ENCODE measurements around the gene MS4A4E. TPM values are rescaled to one million over a fixed set of nuclear protein-coding genes. Genes with fewer than 3 reads are reported as not detected.
"Not testable (repeated sequence)": the region's sequence is repeated elsewhere in the genome, so short reads cannot be mapped to it uniquely, and the experiment has no call there.

The MS4A4E gene
- total RNA-seq, 1 donor from 2014 or later: not detected

GRCh38 chr11:60175860-60176275 is 67.1 kb downstream of the MS4A4E start:
- no peak for DNase-seq (ENCODE audit: low spot score)

GRCh38 chr11:60172011-60172410 is 70.9 kb downstream of the MS4A4E start:
- no peak for DNase-seq (ENCODE audit: low spot score)

DNA sequence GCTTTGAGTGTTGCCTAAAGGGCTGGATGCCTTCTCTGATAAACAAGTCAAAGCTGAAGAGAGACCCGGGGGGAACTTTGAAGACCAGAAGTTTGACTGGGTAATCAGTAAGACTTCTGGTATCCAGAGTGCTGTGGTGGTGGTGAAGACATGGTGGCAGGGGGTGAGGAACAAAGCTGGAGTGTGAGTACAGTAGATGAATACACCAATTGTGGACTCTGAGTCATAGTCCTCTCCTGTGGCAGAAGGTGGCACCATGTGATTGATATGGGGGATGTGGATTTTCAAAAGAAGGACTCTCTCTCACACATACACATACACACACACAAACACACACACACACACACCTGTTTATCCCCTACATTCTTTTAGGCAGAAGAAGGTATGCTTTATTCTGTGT is 72.4 kb downstream of the MS4A4E start:
- no peak for DNase-seq (ENCODE audit: low spot score)

DNA sequence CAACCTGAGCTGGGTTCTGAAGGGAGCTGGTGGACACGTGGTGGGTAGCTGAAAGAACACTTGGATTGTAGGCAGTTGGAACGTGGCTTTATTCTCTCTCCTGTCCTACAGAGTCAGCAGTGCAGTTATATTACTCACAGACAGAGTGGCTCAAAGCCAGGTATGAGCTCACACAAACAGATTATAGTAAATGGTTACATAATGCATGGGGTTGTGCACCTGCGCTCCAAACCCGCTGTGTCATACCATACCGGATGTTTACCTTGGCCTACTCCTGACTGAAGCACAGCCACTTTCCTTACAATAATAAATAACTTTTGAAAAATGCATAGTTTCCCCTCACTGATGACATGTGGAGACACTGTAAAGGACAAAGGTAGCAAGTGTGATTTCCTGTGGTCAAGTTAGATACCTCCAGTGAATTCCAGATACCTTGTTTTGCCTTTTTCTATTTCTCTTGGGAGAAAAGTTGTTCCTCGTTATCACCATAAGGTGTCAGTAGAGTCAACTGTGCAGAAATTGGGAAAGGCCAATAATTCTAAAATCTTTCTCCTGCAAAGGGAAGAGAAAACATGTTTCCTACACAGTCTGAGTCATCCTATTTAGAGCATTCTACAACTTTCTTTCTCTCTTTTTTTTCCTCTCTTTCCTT is 73.5 kb downstream of the MS4A4E start:
- DNase-seq (ENCODE audit: low spot score): no peak

DNA sequence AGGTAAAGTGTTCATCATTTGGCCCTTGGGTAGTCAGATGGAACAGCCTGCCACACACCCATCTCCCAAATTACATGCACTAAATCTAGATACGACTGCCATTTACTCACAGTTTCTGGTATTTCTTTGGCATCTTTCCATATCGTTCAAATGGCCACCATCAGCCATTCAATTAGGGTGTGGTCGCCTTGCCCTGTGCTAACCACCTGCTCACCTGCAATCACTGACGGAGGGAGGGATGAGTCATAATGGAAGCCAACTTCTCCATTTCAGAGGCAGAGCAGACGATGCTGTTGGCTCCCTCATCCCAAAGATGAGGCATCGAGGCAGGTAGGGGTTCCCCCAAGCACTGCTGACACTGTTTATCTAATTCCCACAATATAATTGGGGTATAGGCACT is 74.6 kb downstream of the MS4A4E start:
- DNase-seq (ENCODE audit: low spot score): no peak

GRCh38 chr11:60165951-60166350 is 77.0 kb downstream of the MS4A4E start:
- DNase-seq (ENCODE audit: low spot score): no peak

DNA sequence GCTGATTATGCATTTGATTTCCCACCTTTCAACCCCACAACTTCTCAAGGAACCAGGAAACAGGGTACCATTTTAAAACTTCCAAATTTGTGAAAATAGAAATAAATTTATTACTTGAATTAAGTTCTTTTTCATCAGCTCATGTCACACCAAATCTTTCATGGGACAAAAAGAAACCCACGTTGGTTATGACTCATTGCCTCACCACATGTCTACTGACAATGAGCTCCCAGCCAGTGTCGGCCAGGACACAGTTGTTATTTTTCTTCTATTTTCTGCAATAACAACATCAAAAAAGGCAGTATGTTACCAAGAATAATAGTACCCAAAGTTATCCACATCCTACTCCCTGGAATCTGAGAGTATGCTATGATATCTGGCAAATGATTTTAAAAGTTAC is 77.4 kb downstream of the MS4A4E start:
- no peak for DNase-seq (ENCODE audit: low spot score)

GRCh38 chr11:60164550-60165075 is 78.3 kb downstream of the MS4A4E start:
- DNase-seq (ENCODE audit: low spot score): no peak

DNA sequence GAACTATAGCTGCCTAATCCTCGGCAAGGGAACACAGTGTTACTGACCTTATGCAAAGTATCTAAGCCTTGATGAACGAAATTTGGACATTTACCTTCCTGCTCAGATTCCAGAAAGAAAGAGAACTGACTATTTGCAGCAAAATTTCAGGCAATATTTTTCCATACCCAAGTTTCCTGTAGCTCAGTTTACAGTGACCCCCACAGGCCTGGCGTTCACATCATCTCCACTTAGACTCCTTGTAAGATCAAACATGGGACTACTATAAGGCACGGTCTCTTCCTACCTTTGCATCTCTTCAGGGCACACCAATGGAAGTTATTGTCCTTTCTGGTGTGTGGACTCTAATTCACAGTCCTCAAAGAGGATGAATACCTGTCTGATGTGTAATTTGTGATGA is 81.2 kb downstream of the MS4A4E start:
- no peak for DNase-seq (ENCODE audit: low spot score)

GRCh38 chr11:60161107-60161506 is 81.8 kb downstream of the MS4A4E start:
- DNase-seq (ENCODE audit: low spot score): no peak

DNA sequence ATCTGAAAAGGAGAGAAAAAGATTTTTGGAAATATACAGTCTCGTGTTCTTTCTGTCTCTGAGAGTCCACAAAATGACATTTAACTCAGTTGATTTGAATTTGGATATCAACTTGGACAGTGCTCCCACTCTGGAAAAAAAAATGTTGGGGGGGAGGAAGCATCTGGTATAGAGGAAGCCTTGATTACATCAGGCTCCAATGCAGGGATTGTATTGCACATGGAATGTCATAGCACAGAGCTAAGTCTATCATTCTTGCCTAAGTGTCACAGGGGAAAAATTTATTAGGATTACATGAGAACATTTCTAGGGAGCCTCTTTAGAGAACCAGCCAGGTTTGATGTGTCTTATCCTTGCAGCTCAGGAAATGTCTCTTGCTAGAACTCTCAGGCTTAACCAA is 83.1 kb downstream of the MS4A4E start:
- DNase-seq (ENCODE audit: low spot score): no peak

GRCh38 chr11:60159284-60159683 is 83.7 kb downstream of the MS4A4E start:
- DNase-seq (ENCODE audit: low spot score): no peak

DNA sequence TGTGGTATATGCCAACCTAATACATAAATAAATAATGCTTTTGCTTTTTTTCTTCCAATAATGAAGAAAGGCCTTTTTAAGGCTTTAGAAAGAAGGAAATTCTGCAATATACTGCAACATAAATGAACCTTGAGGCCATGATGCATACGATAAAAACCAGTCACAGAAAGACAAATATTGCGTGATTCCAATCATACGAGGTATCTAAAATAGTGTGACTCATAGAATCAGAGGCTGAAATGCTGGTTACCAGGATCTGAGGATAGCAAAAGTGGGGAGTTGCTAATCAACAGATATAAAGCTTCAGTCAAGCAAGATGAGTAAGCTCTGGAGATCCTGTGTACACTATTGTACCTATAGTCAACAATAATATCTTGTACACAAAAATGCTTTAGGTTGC is 84.3 kb downstream of the MS4A4E start:
- DNase-seq (ENCODE audit: low spot score): no peak

- DNase-seq (ENCODE audit: low spot score): no peak
These were observed 87.0 kb downstream of the MS4A4E start for GRCh38 chr11:60155931-60156330.

DNA sequence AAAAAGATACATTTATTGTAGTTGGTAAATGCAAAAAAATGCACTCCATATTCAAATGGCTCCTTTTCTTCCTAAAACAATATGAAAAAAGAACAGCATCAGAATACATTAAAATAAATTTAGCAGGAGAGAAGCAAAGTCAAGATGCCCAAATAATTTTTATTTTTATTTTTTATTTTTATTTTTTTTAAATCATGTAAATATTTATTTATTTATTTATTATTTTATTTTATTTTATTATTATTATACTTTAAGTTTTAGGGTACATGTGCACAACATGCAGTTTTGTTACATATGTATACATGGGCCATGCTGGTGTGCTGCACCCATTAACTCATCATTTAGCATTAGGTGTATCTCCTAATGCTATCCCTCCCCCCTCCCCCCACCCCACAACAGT is 90.2 kb downstream of the MS4A4E start:
- not testable (repeated sequence) for DNase-seq (ENCODE audit: low spot score)

DNA sequence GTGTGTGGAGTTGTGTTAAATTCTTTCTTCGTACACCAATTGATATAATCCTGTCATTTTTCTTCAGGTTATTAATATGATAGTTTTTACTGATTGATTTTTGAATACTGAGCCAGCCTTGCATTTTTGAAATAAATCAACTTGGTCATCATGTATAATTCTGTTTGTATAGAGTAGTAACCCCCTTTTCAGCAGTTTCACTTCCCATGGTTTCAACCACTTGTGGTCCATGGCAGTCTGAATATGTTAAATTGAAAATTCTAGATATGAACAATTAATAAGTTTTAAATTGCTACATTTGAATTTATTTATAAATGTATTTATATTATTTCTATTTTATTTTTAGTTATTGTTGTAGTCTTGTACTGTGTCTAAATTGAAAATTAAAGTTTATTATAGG is 92.7 kb downstream of the MS4A4E start:
- no peak for DNase-seq (ENCODE audit: low spot score)

Other genes starting within 250 kb of the MS4A4E start
- not detected for gene OOSP4B, start 226.0 kb downstream of the MS4A4E start, total RNA-seq (ENCODE audit: insufficient read depth, low replicate concordance)
- 3.4 TPM for gene OOSP2, start 202.7 kb downstream of the MS4A4E start, total RNA-seq (ENCODE audit: insufficient read depth, low replicate concordance)
- gene MS4A3, start 186.5 kb downstream of the MS4A4E start, total RNA-seq (ENCODE audit: insufficient read depth, low replicate concordance): 7.2 TPM
- gene MS4A2, start 154.5 kb downstream of the MS4A4E start, total RNA-seq (ENCODE audit: insufficient read depth, low replicate concordance): 7.0 TPM
- gene MS4A6A, start 60.1 kb downstream of the MS4A4E start, total RNA-seq (ENCODE audit: insufficient read depth, low replicate concordance): 41.7 TPM
- 11.6 TPM for gene MS4A4A, start 37.5 kb upstream of the MS4A4E start, total RNA-seq (ENCODE audit: insufficient read depth, low replicate concordance)
- gene MS4A6E, start 84.1 kb upstream of the MS4A4E start, total RNA-seq (ENCODE audit: insufficient read depth, low replicate concordance): not detected
- 14.9 TPM for gene MS4A7, start 135.4 kb upstream of the MS4A4E start, total RNA-seq (ENCODE audit: insufficient read depth, low replicate concordance)
- gene MS4A14, start 153.3 kb upstream of the MS4A4E start, total RNA-seq (ENCODE audit: insufficient read depth, low replicate concordance): 2.4 TPM
- not detected for gene MS4A5, start 186.4 kb upstream of the MS4A4E start, total RNA-seq (ENCODE audit: insufficient read depth, low replicate concordance)
- gene MS4A1, start 212.7 kb upstream of the MS4A4E start, total RNA-seq (ENCODE audit: insufficient read depth, low replicate concordance): 6.0 TPM
- gene MS4A12, start 249.6 kb upstream of the MS4A4E start, total RNA-seq (ENCODE audit: insufficient read depth, low replicate concordance): not detected

All from umbilical cord (tissue), 2 donors.